HG02840 (cell line): Measurements from ENCODE around the gene LAMTOR4.

Experiments used
- ATAC-seq: cut with Tn5 transposase; IDR thresholded peaks from one replicate; pipeline ENCODE4 v1.9.1; 2021; ENCODE audit warnings: mild to moderate bottlenecking, moderate library complexity, moderate number of reproducible peaks; ENCODE audit not compliant: unreplicated experiment, low FRiP score

The LAMTOR4 gene

GRCh38 chr7:100152937-100153666 lies 4.4 kb downstream of the LAMTOR4 start:
- ATAC-seq: no peak

DNA sequence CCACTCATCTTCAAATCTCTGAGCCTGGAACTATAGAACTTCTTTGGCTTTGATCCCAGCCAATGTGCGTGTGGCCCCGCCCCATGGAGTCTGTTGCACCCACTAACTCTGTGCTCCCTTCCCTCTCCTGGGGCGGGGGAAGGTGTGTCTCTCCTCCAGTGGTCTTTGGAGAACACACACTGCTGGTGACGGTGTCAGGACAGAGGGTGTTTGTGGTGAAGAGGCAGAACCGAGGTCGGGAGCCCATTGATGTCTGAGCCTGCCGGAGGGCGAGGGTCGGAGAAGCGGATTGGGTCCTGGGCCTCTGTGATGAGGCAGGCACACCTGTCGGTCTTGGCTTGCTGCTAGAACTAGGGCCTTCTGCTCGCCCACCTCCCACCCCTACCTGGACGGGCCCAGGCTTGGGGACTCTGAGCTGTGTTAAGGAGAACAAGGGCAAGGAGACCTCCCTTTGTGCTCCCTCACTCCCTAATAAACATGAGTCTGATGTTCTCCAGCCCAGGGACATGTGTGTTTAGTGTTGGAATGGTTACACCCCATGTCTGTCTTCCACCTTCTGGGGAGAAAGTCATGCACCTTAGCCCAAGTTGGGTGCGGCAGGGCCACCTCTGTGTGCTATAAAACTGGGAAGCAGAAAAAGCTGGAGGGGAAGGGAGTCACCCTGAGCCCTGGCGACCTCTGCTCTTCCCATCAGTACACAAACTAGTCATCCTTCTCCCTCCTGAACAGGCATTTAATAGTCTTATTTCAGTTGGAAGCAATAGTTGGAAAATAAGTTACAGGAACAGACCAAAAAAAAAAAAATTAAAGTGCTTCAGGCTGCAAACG lies 5.2 kb downstream of the LAMTOR4 start:
- no peak for ATAC-seq

DNA sequence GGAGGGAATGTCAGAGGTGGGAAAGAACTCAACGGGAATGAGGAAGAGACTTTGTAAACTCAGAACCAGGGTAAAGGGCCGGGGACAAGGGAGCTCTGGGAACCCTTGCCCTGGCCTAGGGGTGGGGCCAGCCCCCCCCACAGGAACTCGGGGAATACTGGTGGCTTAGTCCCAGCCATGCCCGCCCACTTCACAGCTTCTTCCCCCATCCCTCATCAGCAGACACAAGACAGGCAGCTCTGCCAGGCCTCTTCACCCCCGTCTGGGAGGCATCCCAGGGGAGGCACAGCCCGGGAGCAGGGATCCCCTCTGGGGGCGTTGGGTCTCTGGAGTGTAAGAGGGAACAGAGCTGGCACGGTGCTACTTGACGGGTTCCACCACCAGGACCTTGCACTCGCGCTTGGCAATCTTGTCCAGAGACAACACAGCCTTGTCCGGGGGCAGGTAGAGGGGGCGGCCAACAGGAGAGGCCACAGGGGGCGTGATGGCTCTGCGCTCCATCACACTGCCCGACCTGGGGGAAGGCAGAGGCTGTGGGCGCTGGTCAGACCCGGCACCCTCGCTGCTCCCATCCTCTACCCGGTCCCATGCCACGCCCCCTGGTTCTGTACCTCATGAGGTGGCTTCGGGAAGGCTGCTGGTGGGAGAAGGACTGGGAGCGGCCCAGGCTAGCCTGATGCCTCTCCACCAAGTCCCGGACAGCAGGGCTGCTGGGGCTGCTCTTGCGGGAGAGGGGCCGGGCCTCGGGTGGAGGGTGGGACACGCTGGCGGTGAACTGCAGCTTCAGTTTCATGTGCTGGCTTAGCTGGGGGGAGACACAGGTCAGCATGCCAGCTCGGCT lies 6.2 kb downstream of the LAMTOR4 start:
- no peak for ATAC-seq

DNA sequence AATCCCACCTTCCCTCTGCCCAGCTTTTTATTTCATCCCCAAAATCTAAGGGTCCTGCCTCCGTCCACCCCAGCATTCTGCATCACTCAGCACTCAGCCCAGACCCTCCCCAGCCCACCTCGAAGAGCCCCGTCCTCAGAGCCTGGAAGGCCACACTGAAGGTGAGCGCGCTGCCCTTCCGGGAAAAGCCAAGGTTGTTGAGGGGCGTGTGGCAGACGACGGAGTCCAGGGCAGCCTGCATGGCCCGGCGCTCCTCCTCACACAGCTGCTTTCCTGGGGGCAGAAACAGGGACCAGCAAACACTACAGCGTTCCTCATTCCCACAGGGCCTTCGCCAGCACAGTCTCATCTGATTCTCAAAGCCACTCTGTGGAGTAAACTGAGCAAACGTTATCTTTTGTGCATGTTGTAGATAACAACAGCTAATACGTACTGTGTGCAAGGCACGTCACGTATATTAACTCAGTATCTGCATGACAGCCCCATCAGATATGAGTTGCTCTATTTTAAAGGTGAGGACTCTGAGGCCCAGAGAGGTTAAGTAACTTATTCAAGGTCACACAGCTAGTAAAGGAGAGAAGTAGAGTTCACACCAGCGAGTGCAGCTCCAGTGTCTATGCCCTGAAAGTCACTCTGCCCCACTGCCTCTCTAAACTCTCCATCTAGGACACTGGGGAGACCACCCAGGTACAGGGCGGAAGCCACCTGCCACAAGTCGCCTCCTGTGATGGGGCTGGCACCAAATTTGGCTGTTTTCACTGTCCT lies 7.0 kb downstream of the LAMTOR4 start:
- no peak for ATAC-seq

GRCh38 chr7:100156331-100157068 lies 7.8 kb downstream of the LAMTOR4 start:
- no peak for ATAC-seq

DNA sequence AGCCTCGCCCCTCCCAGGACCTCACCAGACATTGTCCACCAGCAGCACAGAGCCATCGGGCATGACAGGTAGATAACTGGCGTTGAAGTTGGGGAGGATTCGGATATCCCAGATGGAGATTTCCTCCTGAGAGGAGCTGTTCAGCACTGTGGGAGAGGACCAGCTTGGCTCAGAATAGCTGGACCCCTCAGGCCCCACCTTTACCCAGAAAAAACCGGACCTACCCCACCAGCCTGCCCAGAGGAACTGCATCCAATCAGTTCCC lies 8.3 kb downstream of the LAMTOR4 start:
- no peak for ATAC-seq

- ATAC-seq: no peak
Observed at GRCh38 chr7:100157334-100158228, 8.9 kb downstream of the LAMTOR4 start.

DNA sequence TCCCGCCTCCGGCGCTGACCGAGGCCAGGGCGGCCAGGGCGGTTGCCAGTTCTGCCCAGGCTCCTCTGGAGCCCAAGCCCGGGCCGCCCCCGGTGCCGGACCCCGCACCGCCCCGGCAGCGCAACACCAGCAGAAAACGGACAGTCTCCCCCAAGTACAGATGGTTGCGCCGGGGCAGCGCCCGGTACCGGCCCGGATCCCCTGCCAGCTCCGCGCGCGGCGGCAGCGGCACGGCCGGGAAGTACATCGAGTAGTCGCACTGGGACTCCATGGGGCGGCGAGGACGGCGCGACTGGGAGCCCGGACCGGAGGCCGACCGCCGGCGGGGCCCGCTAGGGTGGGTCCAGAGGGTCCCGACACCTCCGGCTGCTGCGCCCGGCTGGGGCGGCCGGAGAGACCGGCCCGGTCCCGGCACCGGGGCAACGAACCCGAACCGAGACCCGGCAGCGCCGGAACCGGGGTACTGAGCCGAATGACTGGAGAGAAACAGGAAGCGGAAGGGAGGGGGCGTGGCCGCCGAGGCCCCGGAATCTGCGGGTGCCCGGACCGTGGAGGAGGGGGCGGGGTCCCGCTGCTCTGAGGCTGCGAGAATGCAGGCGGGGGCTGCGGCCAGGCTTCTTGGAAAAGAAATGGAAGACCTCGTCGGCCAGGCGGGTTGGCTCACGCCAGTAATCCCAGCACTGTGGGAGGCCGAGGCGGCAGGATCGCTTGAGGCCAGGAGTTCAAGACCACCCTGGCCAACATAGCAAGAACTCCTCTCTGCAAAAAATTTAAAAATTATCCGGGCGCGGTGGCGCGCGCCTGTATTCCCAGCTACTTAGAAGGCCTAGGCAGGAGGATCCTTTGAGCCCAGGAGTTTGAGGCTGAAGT lies 9.7 kb downstream of the LAMTOR4 start, which contains the start of gene TRAPPC14:
TRAPPC14 (minus strand) TSS at position 495 of the 870 bp plus-strand sequence; CDS start at position 271, 224 bp downstream.
- ATAC-seq: peak; percentile 83

DNA sequence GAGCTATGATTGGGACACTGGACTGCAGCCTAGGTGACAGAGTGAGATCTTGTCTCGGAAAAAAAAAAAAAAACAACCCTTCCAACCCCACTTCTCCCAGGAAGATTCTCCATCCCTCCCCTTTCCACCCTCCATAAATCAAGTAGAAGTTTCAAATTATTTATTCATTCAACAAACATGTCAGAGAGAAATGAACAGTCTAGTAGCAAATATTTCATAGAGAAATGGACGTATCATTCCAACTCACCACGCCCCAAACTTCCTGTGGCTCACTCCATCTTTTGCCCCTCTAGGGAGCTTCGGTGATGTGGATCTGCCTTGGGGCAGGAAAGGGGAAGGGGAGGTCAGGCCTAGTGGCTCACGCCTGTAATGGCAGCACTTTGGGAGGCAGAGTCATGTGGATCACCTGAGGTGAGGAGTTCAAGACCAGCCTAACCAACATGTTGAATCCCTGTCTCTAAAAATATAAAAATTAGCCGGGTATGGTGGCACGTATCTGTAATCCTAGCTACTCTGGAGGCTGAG lies 10.4 kb downstream of the LAMTOR4 start:
- ATAC-seq: no peak

DNA sequence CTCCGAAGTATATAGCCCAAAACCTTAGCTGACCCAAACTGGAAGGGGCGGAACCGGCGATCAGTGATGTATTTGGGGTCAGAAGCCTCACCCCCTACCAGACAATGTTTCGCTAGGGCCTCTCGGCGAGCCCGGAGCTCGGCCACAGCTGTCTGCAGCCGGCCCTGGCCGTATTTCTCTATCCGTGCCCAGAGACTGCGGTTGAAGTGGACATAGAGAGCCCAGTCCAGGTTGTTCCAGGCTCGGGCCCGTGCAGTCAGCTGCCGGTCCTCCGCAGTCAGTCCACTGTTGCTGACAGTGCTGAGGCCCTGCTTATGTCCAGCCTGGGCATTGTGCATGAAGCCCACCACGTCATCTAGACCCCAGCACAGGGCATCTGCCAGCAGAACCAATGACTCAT lies 11.3 kb downstream of the LAMTOR4 start:
- no peak for ATAC-seq

GRCh38 chr7:100163006-100163531 lies 14.4 kb downstream of the LAMTOR4 start:
- no peak for ATAC-seq

GRCh38 chr7:100163871-100164270 lies 15.2 kb downstream of the LAMTOR4 start:
- no peak for ATAC-seq

DNA sequence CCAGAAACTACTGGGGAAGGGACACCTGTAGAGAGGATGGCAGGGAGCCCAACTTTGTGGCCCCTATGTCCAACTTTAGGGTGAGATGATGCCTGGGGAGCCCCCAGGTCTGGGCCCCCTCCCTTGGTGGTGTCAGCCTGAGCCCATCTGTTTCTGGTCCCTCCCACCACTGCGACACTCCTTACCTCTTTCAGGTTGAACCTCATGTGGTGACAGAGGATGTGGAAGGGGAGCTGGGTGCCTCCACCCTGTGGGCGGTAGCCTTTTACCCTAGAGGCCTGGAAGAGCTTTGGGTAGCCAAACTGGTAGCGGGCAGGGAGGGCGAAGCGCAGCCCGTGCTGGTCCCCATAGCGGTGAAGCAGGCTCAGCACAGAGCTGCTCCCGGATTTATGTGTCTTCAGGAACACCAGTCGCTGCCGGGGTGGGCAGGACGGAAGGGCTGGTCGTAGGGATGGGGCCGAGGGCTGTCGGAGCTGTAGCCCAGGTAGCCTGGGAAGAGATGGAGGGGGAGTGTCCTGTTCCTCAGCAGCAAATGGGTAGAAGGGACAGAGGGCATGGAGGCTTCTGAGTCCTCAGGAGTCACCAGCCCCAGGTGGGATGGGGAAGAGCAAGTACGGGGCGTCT lies 17.7 kb downstream of the LAMTOR4 start:
- ATAC-seq: no peak

DNA sequence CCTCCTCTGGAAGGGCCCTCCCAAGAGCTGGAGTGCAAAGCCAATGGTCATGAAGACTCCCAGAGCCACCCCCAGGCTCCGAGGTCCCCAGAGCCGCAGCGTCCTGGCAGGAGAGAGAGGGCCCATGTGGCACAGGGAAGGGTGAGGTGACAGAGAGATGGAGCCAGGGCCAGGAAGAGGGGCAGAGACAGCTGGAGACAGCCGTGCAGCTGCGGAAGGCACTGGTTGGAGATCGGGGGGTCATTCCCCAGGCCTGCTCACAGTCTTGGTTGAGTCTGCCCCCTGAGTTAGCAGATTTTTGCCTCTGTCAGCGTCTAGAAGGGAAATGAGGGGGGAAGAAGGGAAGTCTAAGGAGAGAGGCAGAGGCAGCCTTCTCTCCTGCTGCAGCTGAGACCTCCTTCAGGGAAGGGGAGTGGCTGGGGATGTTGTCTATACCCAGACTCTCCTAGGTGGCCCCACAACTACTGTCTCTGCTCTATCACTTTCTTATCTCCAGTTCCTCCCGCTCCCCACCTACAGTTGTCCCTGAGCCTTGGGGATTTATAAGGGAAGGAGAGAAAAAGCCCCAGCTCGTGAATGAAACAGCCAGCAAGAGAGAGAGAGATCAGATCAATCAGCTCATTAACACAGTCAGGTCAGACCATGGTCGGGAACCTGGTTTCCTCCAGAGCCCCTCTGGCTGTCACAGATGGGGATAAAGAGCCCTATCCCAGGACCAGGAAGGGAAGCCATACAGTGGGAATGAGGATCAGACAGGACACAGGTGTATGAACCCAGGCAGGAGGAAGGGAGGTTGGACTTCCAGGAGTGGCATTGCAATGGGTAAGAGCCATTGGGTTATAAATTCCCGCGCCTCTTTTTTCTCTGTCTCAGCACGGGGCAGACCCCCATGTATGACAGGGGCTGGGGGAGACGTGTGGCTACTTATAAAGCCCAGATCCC lies 18.5 kb downstream of the LAMTOR4 start:
- no peak for ATAC-seq

DNA sequence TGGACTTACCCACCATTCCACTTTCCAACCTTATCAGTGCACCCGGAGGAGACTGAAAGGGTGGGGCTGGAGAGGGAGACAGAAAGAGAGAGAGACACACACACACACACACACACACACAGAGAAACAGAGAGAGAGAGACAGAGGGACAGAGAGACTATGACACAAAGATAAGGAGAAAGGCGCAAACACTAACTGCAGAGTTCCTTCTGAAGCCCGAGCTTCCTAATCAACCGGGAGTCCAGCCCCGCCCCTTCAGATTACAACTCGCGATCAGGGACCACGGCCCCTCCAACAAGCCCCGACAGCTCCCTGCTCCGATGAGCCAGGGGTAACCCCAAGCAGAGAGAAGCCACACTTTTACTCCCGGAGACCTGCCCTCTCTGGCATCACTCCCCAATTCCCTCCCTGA lies 19.2 kb downstream of the LAMTOR4 start:
- no peak for ATAC-seq
